ENCODE data around the gene ECI2. TPM values are rescaled to one million over a fixed set of nuclear protein-coding genes. Genes with fewer than 3 reads are reported as not detected.

ECI2 gene
- total and polyA plus RNA-seq, 2 of the 13 experiments (the other 11 are each of a cell fraction or from before 2014, with no cell fraction given), result 78.5 to 228 TPM

- TF ChIP-seq ZNF44 (CRISPR knock-in tag; IDR thresholded peaks at IDR 0.05) (no peak), HIC2 (CRISPR knock-in tag; IDR thresholded peaks at IDR 0.05; ENCODE audit: low read depth) (no peak), ZFX (CRISPR knock-in tag; IDR thresholded peaks at IDR 0.05; ENCODE audit: low read depth) (peak; percentile 29; the same call in 1 of the 2 replicates), NKX3-1 (CRISPR knock-in tag; IDR thresholded peaks at IDR 0.05) (no peak), ZBED4 (CRISPR knock-in tag; IDR thresholded peaks at IDR 0.05; ENCODE audit: borderline replicate concordance) (no peak), EEA1 (CRISPR knock-in tag; IDR thresholded peaks at IDR 0.05; ENCODE audit: borderline replicate concordance) (no peak), ZNF329 (CRISPR knock-in tag; IDR thresholded peaks at IDR 0.05; ENCODE audit: low read depth) (no peak), MYC (CRISPR knock-in tag; IDR thresholded peaks at IDR 0.05; ENCODE audit: borderline replicate concordance) (peak; percentile 25; the same call in 1 of the 2 replicates), PITX1 (CRISPR knock-in tag; IDR thresholded peaks at IDR 0.05) (0 out of 2 replicates have a peak, but pooled peaks have one; percentile 8), ZNF781 (CRISPR knock-in tag; IDR thresholded peaks at IDR 0.05; ENCODE audit: borderline replicate concordance, not compliant biosample characterization) (no peak), ZNF501 (CRISPR knock-in tag; IDR thresholded peaks at IDR 0.05) (no peak), ZFAT (CRISPR knock-in tag; conservative IDR thresholded peaks at IDR 0.05) (no peak), GZF1 (CRISPR knock-in tag; IDR thresholded peaks at IDR 0.05) (no peak; the same call in 1 of the 2 replicates)
- TF ChIP-seq, protein P1, sequence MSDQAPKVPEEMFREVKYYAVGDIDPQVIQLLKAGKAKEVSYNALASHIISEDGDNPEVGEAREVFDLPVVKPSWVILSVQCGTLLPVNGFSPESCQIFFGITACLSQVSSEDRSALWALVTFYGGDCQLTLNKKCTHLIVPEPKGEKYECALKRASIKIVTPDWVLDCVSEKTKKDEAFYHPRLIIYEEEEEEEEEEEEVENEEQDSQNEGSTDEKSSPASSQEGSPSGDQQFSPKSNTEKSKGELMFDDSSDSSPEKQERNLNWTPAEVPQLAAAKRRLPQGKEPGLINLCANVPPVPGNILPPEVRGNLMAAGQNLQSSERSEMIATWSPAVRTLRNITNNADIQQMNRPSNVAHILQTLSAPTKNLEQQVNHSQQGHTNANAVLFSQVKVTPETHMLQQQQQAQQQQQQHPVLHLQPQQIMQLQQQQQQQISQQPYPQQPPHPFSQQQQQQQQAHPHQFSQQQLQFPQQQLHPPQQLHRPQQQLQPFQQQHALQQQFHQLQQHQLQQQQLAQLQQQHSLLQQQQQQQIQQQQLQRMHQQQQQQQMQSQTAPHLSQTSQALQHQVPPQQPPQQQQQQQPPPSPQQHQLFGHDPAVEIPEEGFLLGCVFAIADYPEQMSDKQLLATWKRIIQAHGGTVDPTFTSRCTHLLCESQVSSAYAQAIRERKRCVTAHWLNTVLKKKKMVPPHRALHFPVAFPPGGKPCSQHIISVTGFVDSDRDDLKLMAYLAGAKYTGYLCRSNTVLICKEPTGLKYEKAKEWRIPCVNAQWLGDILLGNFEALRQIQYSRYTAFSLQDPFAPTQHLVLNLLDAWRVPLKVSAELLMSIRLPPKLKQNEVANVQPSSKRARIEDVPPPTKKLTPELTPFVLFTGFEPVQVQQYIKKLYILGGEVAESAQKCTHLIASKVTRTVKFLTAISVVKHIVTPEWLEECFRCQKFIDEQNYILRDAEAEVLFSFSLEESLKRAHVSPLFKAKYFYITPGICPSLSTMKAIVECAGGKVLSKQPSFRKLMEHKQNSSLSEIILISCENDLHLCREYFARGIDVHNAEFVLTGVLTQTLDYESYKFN (CRISPR knock-in tag; conservative IDR thresholded peaks at IDR 0.05), result peak; percentile 47
- TF ChIP-seq, protein P2, sequence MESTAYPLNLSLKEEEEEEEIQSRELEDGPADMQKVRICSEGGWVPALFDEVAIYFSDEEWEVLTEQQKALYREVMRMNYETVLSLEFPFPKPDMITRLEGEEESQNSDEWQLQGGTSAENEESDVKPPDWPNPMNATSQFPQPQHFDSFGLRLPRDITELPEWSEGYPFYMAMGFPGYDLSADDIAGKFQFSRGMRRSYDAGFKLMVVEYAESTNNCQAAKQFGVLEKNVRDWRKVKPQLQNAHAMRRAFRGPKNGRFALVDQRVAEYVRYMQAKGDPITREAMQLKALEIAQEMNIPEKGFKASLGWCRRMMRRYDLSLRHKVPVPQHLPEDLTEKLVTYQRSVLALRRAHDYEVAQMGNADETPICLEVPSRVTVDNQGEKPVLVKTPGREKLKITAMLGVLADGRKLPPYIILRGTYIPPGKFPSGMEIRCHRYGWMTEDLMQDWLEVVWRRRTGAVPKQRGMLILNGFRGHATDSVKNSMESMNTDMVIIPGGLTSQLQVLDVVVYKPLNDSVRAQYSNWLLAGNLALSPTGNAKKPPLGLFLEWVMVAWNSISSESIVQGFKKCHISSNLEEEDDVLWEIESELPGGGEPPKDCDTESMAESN (CRISPR knock-in tag; conservative IDR thresholded peaks at IDR 0.05), result 0 out of 2 replicates have a peak, but pooled peaks have one; percentile 38
Observed at GRCh38 chr6:4133941-4134838, 1.2 kb downstream of the ECI2 start (continued).

Data from HepG2 (cell line).